A549 (cell line): Measurements from ENCODE around the gene ANKRD33.

Experiments
- BCL3 ChIP-seq: fragments of >200 bp; sonication (Bioruptor Twin); formaldehyde crosslinking; IDR thresholded peaks from 3 replicates; pipeline ENCODE4 v1.6.1; 2016
- CBX8 ChIP-seq: fragments of 200-600 bp; sonication (generic); IDR thresholded peaks from 2 replicates; pipeline ENCODE4 v1.6.1; 2016
- GATA3 ChIP-seq: IDR thresholded peaks from 2 replicates; pipeline ENCODE4 v1.6.1; 2012; ENCODE audit warnings: borderline replicate concordance
- JUNB ChIP-seq: fragments of >200 bp; sonication (Bioruptor Twin); formaldehyde crosslinking; IDR thresholded peaks from 2 replicates; pipeline ENCODE4 v1.6.1; 2016
- NPAS2 ChIP-seq: fragments of 250-450 bp; sonication (Bioruptor Pico); IDR thresholded peaks from 2 replicates; pipeline ENCODE4 v1.8.0; 2022; ENCODE audit warnings: mild to moderate bottlenecking, moderate library complexity, borderline replicate concordance
- POLR2A ChIP-seq: IDR thresholded peaks from 2 replicates; pipeline ENCODE4 v1.6.1; 2012; ENCODE audit warnings: mild to moderate bottlenecking, low read length
- POLR2AphosphoS2 ChIP-seq: conservative IDR thresholded peaks from 2 replicates; pipeline ENCODE4 v1.6.1; 2012; ENCODE audit warnings: low read length, improper control_type of control experiment, inconsistent platforms
- RAD21 ChIP-seq, 2 experiments: fragments of >200 bp in 1 of 2; sonication (Bioruptor Twin) in 1 of 2; formaldehyde crosslinking in 1 of 2; IDR thresholded peaks in 1 of 2; conservative IDR thresholded peaks in 1 of 2; 2 replicates in 1 of 2; 3 replicates in 1 of 2; pipeline ENCODE4 v1.6.1; 2012 to 2018; ENCODE audit warnings: inconsistent platforms in 1 of 2
- REST ChIP-seq: fragments of 200-600 bp; sonication (generic); IDR thresholded peaks from 2 replicates; pipeline ENCODE4 v1.6.1; 2016; ENCODE audit warnings: antibody characterized with exemption, mild to moderate bottlenecking, moderate library complexity
- RFX5 ChIP-seq: fragments of 450-650 bp; IDR thresholded peaks from 2 replicates; pipeline ENCODE4 v1.7.1; 2014; ENCODE audit warnings: antibody characterized with exemption, mild to moderate bottlenecking, moderate library complexity
- ZFP36 ChIP-seq: fragments of 450-650 bp; IDR thresholded peaks from 2 replicates; pipeline ENCODE4 v1.6.1; 2014; ENCODE audit warnings: borderline replicate concordance; ENCODE audit not compliant: partially characterized antibody
- TF ChIP-seq, protein P1 (sequence below): fragments of >200 bp; sonication (Bioruptor Twin); formaldehyde crosslinking; IDR thresholded peaks from 3 replicates; pipeline ENCODE4 v1.5.1; 2016

DNA sequence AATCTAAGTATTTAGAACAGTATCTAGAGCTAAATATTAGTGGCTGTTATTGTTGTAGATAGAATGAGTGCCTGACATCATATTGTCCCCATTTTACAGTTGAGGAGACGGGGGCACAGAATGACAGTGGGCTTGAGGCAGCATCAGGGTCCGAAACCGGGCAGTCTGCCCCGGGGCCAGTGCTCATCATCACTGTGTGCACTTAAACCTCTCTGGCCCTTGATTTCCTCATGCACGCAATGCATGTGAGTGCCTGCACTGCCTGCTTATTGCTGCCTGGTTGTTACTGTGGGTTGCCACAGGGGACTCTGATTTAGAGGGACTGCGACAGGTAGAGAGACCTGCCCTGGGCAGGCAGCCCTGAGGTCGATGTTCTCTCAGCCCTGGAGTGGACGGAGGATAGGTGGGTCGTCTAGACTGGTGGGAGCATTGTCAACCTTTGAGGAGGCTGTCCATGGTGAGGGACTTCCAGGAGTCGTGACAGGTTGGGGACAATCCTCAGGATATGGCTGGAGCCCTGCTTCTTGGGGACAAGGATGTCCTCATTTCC, 29.2 kb downstream of the ANKRD33 start:
- TF ChIP-seq RFX5, result no peak
- TF ChIP-seq, protein P1, sequence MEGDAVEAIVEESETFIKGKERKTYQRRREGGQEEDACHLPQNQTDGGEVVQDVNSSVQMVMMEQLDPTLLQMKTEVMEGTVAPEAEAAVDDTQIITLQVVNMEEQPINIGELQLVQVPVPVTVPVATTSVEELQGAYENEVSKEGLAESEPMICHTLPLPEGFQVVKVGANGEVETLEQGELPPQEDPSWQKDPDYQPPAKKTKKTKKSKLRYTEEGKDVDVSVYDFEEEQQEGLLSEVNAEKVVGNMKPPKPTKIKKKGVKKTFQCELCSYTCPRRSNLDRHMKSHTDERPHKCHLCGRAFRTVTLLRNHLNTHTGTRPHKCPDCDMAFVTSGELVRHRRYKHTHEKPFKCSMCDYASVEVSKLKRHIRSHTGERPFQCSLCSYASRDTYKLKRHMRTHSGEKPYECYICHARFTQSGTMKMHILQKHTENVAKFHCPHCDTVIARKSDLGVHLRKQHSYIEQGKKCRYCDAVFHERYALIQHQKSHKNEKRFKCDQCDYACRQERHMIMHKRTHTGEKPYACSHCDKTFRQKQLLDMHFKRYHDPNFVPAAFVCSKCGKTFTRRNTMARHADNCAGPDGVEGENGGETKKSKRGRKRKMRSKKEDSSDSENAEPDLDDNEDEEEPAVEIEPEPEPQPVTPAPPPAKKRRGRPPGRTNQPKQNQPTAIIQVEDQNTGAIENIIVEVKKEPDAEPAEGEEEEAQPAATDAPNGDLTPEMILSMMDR, result no peak
- TF ChIP-seq NPAS2, result no peak
- TF ChIP-seq REST, result no peak
- no peak for TF ChIP-seq ZFP36
- no peak for TF ChIP-seq POLR2AphosphoS2
- TF ChIP-seq RAD21 (conservative IDR thresholded peaks at IDR 0.05 in 1 of 2, IDR thresholded peaks at IDR 0.05 in 1 of 2), result no peak
- TF ChIP-seq POLR2A, result no peak
- no peak for TF ChIP-seq JUNB
- no peak for TF ChIP-seq CBX8
- no peak for TF ChIP-seq GATA3
- no peak for TF ChIP-seq BCL3
